Stimulated activated CD8-positive, alpha-beta memory T cell treated with anti-CD3 and anti-CD28 coated beads, Interleukin-4, amount 100 ng/mL, for 1 hour (primary cell): ENCODE data around the gene HOMER3.
"Not testable (repeated sequence)": the region's sequence is repeated elsewhere in the genome, so short reads cannot be mapped to it uniquely, and the experiment has no call there.

ENCODE experiments used
- DNase-seq, 2 donors: peaks; one replicate each; pipeline ENCODE4 v3.0.0-alpha.2; 2020; ENCODE audit warnings: low read depth in 2 of 2, low spot score in 1 of 2

Gene HOMER3

DNA sequence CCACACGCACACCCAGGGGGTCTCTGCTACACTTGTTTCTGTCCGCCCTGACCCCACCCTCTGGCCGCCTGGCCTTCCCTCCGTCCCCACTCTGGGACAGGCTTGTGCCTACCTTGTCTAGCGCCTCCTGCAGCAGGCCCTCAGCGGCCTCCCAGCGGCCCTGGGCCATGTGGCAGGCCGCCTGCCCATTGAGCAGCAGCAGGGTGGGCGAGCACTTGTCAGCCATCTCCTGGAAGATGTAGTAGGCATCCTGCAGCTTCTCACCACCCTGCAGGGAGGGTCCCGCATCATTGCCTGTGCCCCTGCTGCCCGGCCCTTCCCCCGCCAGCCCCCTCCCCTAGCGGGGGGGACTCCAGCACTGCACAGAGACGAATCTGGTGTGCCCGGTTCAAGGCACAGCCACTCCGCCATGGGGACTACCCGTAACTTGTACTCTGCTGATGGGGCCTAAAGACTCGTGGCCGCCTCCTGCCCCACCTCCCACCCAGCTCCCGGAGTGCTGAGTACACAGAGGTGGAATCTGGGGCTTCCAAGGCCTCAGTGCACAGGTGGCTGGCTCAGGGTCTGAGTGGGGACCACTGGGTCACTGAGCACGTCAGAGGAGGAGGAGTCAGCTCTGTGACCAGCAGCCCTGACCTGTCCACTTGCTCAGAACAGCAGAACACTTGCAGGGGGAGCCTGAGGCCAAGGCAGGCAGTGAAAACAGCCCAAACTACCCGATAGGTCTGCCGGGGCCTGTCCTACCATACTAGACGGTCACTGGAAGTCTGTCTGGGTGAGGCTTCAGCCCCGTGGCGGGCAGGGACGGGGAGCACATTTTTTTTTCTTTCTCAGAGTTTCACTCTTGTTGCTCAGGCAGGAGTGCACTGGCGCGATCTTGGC is 37.6 kb downstream of the HOMER3 start:
- DNase-seq = no peak

DNA sequence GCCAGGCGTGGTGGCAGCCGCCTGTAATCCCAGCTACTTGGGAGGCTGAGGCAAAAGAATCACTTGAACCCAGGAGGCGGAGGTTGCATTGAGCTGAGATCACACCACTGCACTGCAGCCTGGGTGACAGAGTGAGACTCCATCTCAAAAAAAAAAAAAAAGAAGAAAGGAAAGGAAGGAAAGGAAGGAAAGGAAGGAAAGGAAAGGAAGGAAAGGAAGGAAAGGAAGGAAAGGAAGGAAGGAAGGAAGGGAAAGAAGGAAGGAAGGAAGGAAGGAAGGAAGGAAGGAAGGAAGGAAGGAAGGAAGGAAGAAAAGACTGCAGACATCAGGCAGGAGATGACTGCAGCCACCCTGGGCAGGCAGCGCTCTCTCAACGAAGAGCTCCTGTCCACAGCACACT is 38.5 kb downstream of the HOMER3 start:
- DNase-seq = not testable (repeated sequence)

DNA sequence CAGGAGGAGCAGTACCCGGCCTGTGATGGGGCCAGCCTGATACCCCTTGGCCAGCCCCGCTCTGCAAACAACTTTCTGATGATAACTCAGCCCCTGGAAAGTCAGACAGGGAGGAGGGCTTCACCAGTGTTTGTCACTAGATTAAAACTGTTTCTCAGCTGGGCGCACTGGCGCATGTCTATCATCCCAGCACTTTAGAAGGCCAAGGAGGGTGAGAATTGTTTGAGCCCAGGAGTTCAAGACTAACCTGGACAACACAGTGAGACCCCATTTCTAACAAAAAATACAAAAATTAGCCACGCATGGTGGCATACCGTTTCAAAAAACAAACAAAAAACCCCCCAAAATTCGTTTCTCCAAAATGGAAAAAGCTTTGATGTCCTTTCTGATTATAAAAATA is 39.5 kb downstream of the HOMER3 start:
- DNase-seq = no peak

DNA sequence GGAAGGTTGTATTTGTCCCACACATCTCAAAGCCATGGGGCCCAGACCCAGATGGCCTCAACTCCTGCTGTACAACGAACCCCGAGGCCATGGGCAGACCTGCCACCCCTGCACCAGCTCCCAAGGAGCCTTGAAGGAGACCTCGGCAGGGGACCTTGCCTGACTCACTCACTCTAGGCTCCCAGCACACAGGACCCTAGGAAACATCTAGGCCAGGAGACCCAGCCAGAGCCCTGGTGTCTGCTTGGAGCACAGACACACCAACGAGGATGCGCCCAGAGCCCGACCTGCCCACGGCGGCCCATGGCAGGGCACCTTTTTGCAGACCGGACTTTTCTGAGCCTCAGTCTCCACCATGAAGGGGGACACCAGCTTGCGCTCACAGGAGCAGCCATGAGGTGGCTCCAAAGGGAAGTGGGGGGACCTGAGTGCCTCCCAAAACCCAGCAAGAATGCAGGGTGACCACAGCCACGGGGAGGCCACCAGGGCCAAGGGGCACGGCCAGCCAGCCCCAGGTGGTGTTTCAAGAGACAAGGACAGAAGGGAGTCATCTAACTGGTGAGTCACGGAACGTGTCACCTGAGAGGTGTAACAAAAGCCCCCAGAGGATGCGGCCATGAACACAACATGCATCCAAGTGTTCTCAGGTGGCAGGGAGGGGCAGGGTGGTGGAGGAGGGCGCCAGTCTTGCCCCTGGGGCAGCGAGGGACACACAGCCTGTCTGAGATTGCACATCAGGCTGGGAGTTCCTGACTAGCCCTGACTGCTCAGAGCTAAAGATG is 40.1 kb downstream of the HOMER3 start:
- no peak for DNase-seq

DNA sequence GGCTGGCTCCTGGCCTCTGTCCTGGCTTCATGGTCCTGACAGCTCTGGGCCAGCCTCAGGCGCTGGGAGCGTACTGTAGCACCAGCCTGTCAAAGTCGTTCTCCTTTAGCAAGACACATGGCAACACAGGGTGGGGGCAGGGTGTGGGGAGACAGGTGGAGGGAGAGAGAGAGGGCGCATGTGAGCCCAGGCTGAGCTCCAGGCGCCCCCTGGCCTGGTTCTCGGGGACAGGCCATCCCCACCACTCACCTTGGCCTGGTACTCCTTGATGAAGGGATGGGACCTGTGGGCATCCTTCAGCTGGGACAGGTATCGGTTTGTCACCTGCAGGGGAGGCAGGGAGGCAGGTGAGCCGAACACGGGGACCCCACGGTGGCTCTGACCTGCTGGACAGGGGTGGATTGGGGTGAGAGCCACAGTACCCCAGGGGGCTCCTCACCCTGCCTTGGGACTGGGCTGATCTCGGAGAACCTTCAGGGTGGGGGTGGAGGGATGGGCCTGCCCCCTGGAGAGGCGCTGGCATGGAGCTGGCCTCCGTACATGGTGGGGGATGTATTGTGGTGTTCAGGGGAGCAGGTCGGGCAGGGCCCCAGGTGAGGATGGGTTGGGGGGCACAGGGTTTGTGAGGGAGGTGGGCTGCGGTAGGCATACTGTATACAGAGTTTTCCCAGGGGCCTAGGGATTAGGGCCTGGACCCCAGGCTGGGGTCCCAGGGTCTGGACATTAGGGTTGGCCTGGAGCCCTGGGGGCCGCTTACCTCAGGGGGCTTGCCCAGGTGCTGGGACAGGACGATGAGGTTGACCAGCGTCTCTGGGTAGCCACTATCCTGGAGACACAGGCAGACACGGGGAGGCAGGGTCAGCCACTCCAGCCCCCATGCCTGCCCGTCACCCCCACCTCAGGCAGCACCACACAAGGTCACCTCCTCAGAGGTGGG is 41.1 kb downstream of the HOMER3 start:
- DNase-seq = no peak

DNA sequence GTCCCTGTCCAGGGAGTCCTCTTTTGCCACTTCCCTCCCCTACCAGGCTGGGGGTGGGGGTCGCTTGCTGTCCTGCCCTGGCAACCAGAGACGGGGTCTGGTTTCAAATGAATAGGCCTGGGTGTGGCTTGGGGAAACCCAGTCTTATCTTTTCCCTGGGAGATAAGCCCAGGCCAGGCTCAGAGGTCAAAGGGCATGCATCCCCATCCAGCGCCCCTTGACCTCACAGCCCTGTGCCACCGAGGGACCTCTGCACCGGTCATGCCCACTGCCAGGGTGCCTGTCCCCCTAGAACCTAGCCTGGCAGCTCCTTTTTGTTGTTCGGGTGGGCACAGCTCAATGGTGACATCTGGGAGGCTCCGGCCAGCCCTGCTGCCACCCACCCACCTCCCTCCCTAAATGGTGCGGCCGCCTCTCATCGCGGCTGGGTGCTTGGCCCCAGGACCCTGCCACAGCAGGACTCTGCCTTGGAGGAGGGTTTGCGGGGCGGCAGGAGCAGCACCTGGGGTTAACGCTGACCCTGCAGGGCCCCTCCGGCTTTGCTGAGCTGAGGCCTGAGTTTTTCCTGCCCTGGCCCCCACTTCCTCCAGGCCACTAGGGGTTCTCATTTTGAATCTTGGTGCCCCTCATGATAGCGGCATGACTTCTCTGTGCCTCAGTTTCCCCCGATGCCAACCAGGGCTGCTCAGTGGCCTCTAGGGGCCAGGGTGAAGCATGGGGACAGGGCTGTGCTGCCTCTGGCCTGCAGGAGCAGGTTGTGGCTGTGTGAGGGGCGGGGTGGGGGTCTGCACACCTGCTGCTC is 42.2 kb downstream of the HOMER3 start:
- no peak for DNase-seq

DNA sequence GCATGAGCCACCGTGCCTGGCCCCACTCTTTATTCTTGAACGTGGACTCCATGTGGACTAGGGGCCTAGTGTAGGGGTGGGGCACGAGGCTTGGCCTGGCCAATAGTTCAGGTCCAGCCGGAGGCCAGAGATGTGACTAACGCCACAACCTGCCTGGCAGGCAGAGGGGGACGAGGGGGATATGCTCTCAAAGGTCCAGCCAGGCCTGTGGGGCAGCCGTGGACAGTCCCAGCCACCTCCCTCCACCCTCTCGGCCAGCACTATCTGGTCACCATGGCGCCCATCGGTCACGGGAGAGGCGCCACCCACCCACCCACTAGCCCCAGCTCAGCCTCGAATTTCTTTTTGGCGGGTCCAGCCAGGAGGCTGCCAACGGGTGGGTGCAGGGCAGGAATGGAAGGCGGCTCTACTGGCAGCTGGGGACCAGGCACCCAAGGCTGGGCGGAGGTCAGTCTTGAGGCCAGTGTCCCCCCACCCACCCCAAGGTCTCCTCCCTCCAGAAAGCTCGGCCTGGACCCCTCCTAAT is 42.9 kb downstream of the HOMER3 start:
- DNase-seq = no peak

DNA sequence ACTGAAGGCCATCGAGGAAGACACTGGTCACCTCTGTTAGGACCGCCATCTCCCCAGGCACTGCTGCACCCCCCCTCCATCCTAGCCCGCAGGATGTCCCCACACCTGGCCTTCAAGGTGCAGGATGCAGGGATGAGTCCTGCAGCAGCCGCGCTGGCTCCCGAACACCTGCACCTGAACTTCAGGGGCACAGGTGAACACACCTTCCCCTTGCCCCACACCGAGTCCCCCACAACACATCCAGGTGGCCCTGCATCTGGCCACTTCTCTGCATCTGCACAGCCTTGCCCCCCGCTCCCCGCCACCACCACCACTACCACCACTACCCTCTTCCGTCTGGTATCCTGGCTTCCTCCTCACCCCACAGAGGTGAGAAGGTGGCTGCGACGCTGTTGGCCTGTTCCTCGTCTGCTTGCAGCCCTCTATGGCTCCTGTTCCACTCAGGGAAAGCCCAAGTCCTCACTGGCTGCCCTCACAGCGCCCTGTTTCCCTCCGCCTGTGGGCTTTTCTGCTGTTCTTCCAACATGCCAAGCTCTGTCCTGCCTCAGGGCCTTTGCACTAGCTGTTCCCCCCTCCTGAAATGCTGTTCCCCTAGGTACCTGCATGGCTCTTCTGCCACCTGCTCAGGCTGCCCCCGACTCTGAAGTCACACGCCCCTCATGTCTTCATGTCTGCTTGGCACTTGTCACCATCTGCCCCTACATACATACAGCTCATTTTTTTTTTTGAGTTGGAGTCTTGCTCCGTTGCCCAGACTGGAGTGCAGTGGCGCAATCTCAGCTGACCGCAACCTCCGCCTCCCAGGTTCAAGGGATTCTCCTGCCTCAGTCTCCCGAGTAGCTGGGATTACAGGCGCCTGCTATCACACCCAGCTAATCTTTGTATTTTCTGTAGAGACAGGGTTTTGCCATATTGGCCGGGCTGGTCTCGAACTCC is 43.7 kb downstream of the HOMER3 start:
- no peak for DNase-seq

DNA sequence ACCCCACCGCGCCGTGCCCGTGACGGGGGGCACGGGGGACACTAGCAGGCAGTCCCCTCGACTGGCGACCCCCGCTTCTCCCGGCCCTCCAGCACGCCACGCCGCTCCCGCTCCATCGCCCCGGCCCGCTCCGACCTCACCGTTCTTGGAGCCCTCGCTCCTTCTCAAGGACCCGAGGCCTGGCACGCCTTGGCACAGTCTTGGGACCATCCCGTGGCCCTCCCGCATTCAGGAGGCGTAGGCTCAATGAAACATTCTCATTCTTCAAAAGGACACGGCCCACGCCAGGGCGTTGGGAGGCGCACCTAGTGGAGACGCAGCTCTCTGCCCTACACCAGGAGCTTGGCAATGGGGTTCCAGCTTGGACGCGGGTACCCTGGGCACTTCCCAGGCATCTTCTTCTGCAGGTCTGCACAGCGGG is 44.6 kb downstream of the HOMER3 start:
- DNase-seq = no peak

DNA sequence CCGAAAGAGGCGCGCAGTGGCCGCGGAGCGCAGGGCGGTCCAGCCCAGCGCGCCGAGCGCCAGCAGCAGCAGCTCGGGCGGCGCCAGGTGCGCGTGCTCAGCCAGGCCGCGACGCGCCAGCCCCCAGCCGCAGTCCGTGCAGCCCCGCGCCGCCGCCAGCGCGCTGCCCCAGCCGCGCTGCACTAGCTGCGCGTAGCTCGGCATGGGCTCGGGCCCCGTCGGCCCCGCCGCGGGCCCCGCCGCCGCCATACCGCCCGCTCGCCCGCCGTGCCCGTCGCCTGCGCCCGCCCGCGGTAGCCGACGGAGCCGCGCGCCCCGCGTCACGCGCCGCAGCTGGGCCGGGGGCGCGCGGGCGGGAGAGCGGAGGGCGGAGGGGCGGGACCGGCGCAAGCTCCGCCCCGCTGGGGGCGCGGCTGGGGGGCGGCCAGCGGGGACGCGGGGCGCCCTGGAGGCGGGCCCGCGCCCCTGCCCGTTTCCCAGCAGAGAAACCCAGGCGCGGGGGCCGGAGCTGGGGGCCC is 45.1 kb downstream of the HOMER3 start, which contains the start of gene CERS1:
Gene CERS1, minus strand, starts transcription at position 335 of the 518 bp plus-strand sequence. Its CDS starts 86 bp downstream, at position 249.
- DNase-seq = no peak

DNA sequence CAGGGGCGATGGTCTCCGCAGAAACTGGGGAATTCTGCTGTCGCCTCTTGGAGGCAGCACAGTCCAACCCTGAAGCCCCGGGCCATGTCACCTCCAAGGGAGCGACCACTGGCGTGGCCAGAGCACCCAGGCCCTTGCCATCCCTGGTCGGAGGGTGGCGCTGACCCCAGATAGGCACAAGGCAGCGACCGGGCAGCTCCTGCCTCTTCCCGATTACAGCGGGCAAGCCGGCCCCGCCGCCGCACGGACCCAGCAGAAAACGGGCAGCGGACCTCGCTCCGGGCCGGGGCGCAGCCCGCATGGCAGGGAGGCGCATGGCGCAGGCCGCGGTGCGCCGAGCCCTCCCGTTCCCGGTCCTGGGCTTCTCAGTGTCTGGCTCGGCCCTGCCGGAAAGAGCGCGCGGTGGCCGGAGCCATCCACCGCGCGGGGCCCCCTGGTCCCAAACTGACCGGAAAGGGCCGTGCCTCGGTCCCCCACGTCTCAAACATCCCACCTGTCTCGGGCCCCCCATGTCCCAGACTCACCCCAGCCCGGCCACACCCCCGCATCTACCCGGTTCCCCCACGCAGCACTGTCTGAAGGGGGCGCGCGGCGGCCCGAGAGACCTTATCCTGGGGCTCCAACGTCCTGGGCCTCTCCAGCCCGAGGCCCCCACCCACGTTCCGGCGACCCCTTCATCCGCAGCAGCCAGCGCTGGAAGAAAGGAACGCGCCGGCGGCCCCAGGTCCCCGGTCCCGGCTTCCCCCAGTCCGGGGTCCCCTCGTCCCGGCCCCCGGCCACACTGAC is 45.8 kb downstream of the HOMER3 start:
- no peak for DNase-seq

DNA sequence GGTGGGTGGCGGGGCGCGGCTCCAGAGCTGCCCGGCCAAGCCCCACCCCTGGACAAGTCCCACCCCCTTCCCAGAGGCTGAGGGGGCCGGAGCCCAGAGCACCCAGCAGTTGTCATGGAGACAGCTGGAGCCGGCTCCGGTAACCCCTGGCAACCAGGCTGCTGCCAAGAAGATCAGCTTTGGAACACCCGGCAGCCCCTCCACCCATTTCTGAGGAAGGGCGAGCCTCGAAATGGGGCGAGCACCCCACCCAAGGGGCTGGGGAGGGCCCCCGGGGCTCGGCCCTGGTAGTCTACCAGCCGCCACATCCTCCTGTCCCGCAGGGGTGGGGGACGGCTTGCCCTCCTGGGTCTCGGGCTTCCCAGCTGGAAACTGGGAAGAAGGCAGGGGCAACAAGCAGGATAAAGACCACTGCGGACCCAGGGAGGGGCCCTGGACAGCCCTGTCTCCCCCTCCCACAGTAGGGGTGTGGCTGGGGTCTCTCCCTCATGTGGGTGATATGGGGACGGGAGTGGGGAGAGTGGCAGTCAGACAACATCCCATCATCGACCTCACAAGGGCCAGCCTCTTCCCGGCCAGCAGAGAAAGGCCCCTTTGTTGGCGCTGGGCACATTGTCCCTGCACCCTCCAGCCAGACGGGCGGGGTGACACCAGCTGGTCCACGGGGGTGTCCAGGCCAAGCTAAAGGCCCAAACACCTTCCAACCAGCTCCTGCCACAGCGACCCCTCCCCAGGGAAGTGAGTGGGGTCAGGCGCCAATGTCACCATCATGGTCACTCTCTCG is 46.6 kb downstream of the HOMER3 start:
- no peak for DNase-seq

DNA sequence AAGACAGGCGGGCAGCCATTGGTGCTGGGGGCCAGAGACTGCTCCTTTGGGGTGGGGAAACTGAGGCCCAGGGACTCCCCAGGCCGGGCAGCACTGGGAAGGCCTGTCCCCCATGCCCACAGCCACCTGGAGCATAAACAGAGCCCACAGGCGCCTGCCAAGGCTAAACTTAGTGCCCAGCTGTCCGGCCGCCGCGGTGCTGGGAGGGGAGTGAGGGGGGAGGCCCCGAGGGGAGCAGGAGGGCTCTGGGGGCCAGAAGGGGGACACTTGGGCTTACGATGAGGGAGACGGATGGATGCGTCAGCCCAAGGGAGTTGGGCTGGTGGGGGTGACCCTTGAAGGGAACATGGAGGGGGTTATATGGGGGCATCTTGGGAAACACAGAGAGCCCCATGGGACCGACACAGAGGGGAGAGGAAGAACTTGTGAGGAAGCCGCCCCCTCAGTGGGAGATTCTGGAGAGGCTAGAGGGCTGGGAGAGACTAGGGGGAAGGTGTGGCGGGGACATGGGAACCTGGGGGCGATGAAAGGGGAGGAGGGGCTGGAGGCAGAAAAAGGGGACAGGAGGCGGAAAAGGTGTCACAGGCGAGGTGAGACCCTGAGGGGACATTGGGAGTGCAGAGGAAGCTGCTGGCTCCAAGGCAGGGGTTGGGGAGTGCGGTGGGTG is 47.3 kb downstream of the HOMER3 start:
- DNase-seq = no peak

DNA sequence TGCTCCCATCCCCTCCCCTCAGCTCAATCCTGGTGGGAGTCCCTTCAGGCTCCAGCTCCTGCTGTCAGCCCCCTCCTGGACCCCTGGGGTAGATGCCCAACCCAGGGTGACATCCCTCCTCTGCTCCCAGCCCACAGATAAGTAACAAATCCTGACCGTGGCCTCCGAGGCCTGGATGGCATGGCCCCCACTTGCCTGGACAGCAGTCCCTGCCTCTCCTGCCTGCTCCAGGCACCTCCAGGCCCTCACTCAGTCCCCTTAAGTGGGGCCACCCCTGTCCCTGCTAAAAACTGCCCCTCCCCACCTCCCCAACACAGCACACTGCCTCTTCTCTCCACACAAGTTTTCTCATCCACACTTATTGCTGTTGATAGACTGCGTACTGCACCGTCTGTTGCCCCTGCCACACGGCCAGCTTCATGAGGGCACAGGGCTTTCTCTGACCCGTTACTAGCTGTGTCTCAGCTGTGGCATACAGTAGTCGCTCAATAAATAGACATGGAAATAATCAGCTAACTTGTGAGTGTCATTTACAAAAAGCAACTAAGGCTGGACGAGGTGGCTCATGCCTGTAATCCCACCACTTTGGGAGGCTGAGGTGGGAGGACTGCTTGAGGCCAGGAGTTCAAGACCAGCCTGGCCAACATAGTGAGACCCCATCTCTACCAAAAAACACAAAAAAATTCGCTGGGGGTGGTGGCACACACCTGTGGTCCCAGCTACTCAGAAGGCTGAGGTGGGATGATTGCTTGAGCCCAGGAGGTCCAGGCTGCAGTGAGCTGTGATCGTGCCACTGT is 50.9 kb downstream of the HOMER3 start:
- no peak for DNase-seq

DNA sequence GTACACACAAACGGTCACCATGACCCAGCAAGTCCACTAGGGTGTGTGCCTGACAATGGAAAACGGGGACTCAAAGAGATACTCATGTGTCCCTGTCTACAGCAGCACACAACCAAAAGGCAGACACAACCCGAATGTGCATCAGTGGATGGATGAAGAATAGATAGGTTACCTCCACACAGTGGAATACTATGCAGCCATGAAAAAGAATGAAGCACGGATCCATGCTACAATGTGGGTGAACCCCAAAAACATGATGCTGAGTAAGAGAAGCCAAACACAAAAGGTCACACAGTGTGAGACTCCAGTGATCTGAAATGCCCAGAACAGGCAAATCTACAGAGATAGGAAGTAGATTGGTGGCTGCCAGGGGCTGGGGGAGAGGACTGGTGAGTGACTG is 54.0 kb downstream of the HOMER3 start:
- DNase-seq = no peak
